ENCODE data around the gene LHFPL6. TPM values are rescaled to one million over a fixed set of nuclear protein-coding genes. Genes with fewer than 3 reads are reported as not detected.

LHFPL6 gene
- total RNA-seq, 1 experiment from 2014 or later = 2.5 TPM

- intact Hi-C loops (cut with micrococcal nuclease; ENCODE audit: unreplicated experiment) = no loop called here
- H3K4me1 ChIP-seq (replicated peaks; ENCODE audit: insufficient read depth) = no peaks in the 10 kb centered on the region
- TF ChIP-seq CTCF (conservative IDR thresholded peaks at IDR 0.05) (no peak), EZH2 (IDR thresholded peaks at IDR 0.05; ENCODE audit: low read depth) (no peak)
- H3K27ac ChIP-seq = no peak overlapping the region
- H3K27me3 ChIP-seq (ENCODE audit: insufficient read depth, low read depth) = no peaks in the 10 kb centered on the region
- no peak overlapping the region for H3K4me3 ChIP-seq
- no peaks in the 10 kb centered on the region for H3K9me3 ChIP-seq (ENCODE audit: insufficient read depth, low read depth)
- no peaks in the 10 kb centered on the region for H3K79me2 ChIP-seq (ENCODE audit: low read depth)
- no peaks in the 10 kb centered on the region for H3K9me2 ChIP-seq (ENCODE audit: insufficient read depth)
- H3K36me3 ChIP-seq (ENCODE audit: low read depth) = no peaks in the 10 kb centered on the region
- no TSS peak for BruUV-seq (replicated peaks)
- H3K4me2 ChIP-seq = no peak overlapping the region
- H3F3A ChIP-seq (ENCODE audit: insufficient read depth, low read depth) = no peaks in the 10 kb centered on the region
- H2AFZ ChIP-seq = no peak overlapping the region
- POLR2A ChIA-PET (ENCODE audit: unreplicated experiment) = no interaction called here
- H4K20me1 ChIP-seq (ENCODE audit: insufficient read depth) = no peaks in the 10 kb centered on the region
- no peak for DNase-seq
- CTCF ChIA-PET = no interaction called here
These were observed 6.3 kb downstream of the LHFPL6 start for GRCh38 chr13:39596685-39597084.

- DNase-seq = no peak
- H3K27ac ChIP-seq = no peak overlapping the region
- H3K36me3 ChIP-seq (ENCODE audit: low read depth) = no peaks in the 10 kb centered on the region
- H3K4me3 ChIP-seq = no peak overlapping the region
- no peaks in the 10 kb centered on the region for H3K79me2 ChIP-seq (ENCODE audit: low read depth)
- BruUV-seq (replicated peaks) = no TSS peak
- H3K9me2 ChIP-seq (ENCODE audit: insufficient read depth) = no peaks in the 10 kb centered on the region
- no peaks in the 10 kb centered on the region for H4K20me1 ChIP-seq (ENCODE audit: insufficient read depth)
- H3K9me3 ChIP-seq (ENCODE audit: insufficient read depth, low read depth) = no peaks in the 10 kb centered on the region
- no peak overlapping the region for H3K4me2 ChIP-seq
- intact Hi-C loops (cut with micrococcal nuclease; ENCODE audit: unreplicated experiment) = no loop called here
- ChIA-PET POLR2A (ENCODE audit: unreplicated experiment) (no interaction called here), CTCF (no interaction called here)
- no peaks in the 10 kb centered on the region for H3K27me3 ChIP-seq (ENCODE audit: insufficient read depth, low read depth)
- no peaks in the 10 kb centered on the region for H3K4me1 ChIP-seq (replicated peaks; ENCODE audit: insufficient read depth)
- no peaks in the 10 kb centered on the region for H3F3A ChIP-seq (ENCODE audit: insufficient read depth, low read depth)
- TF ChIP-seq EZH2 (IDR thresholded peaks at IDR 0.05; ENCODE audit: low read depth) = no peak
- no peak for TF ChIP-seq CTCF (conservative IDR thresholded peaks at IDR 0.05)
- H2AFZ ChIP-seq = no peak overlapping the region
These were observed 6.8 kb downstream of the LHFPL6 start for GRCh38 chr13:39596176-39596575.

- ChIA-PET POLR2A (ENCODE audit: unreplicated experiment) (no interaction called here), CTCF (no interaction called here)
- no peaks in the 10 kb centered on the region for H3K79me2 ChIP-seq (ENCODE audit: low read depth)
- BruUV-seq (replicated peaks) = no TSS peak
- no peaks in the 10 kb centered on the region for H3K9me3 ChIP-seq (ENCODE audit: insufficient read depth, low read depth)
- H3K27ac ChIP-seq = no peak overlapping the region
- H3K4me1 ChIP-seq (replicated peaks; ENCODE audit: insufficient read depth) = no peaks in the 10 kb centered on the region
- H3K9me2 ChIP-seq (ENCODE audit: insufficient read depth) = no peaks in the 10 kb centered on the region
- H3F3A ChIP-seq (ENCODE audit: insufficient read depth, low read depth) = no peaks in the 10 kb centered on the region
- H3K4me3 ChIP-seq = no peak overlapping the region
- H2AFZ ChIP-seq = no peak overlapping the region
- H3K36me3 ChIP-seq (ENCODE audit: low read depth) = no peaks in the 10 kb centered on the region
- DNase-seq = no peak
- no peaks in the 10 kb centered on the region for H3K27me3 ChIP-seq (ENCODE audit: insufficient read depth, low read depth)
- intact Hi-C loops (cut with micrococcal nuclease; ENCODE audit: unreplicated experiment) = no loop called here
- no peak for TF ChIP-seq EZH2 (IDR thresholded peaks at IDR 0.05; ENCODE audit: low read depth)
- TF ChIP-seq CTCF (conservative IDR thresholded peaks at IDR 0.05) = no peak
- H4K20me1 ChIP-seq (ENCODE audit: insufficient read depth) = no peaks in the 10 kb centered on the region
- no peak overlapping the region for H3K4me2 ChIP-seq
These were observed 12.4 kb downstream of the LHFPL6 start for GRCh38 chr13:39590466-39591036.

All from PC-9 (cell line).